Keratinocyte (primary cell): Measurements from ENCODE around the gene NMNAT1. TPM values are rescaled to one million over a fixed set of nuclear protein-coding genes. Genes with fewer than 3 reads are reported as not detected.

Experiments used
- DNase-seq: peaks from one replicate; pipeline ENCODE4 v3.0.0-alpha.2; 2011; ENCODE audit warnings: low read depth, missing footprints, low spot score
- FAIRE-seq: peaks from 2 replicates; lab custom pipeline; 2011; peaks lifted over from hg19 to GRCh38; lab: Jason Lieb, UNC
- H2AFZ ChIP-seq: 2 replicates; pipeline ENCODE4 v1.6.0; 2012; ENCODE audit warnings: low read length, control low read depth, inconsistent platforms; ENCODE audit not compliant: control insufficient read depth
- H3K27ac ChIP-seq: 2 replicates; pipeline ENCODE4 v1.5.1; 2011; ENCODE audit warnings: low read length; ENCODE audit not compliant: control insufficient read depth, insufficient read depth
- H3K27me3 ChIP-seq: 3 replicates; pipeline ENCODE4 v1.6.0; 2011; ENCODE audit warnings: low read length; ENCODE audit not compliant: control insufficient read depth, insufficient read depth; ENCODE audit errors: extremely low read depth
- H3K36me3 ChIP-seq, 2 experiments: 2 replicates in 1 of 2; 3 replicates in 1 of 2; pipeline ENCODE4 v1.5.1; 2011; ENCODE audit warnings: low read length in 2 of 2, mild to moderate bottlenecking in 1 of 2; ENCODE audit not compliant: control insufficient read depth in 2 of 2, insufficient read depth in 2 of 2; ENCODE audit errors: extremely low read depth in 1 of 2
- H3K4me1 ChIP-seq: 3 replicates; pipeline ENCODE4 v1.5.1; 2011; ENCODE audit warnings: low read length; ENCODE audit not compliant: control insufficient read depth, insufficient read depth; ENCODE audit errors: extremely low read depth
- H3K4me2 ChIP-seq: 3 replicates; pipeline ENCODE4 v1.6.0; 2011; ENCODE audit warnings: low read depth, low read length; ENCODE audit not compliant: control insufficient read depth, insufficient read depth; ENCODE audit errors: extremely low read depth
- H3K4me3 ChIP-seq, 3 experiments: fragments of 200-600 bp in 1 of 3; sonication (generic) in 1 of 3; 2 replicates in 2 of 3; 3 replicates in 1 of 3; pipeline ENCODE4 v1.5.1; 2011 to 2016; ENCODE audit warnings: low read length in 3 of 3, mild to moderate bottlenecking in 3 of 3, control low read depth in 2 of 3, inconsistent platforms in 1 of 3, low read depth in 1 of 3, mixed read lengths in 1 of 3, mixed run types in 1 of 3, moderate library complexity in 1 of 3; ENCODE audit not compliant: control insufficient read depth in 2 of 3, insufficient read depth in 2 of 3; ENCODE audit errors: extremely low read depth in 1 of 3
- H3K79me2 ChIP-seq: 2 replicates; pipeline ENCODE4 v1.6.0; 2012; ENCODE audit warnings: low read length; ENCODE audit not compliant: control insufficient read depth, insufficient read depth
- H3K9ac ChIP-seq: 3 replicates; pipeline ENCODE4 v1.6.0; 2011; ENCODE audit warnings: low read length; ENCODE audit not compliant: control insufficient read depth, insufficient read depth; ENCODE audit errors: extremely low read depth
- H3K9me1 ChIP-seq: 3 replicates; pipeline ENCODE4 v1.6.0; 2011; ENCODE audit warnings: low read length; ENCODE audit not compliant: control insufficient read depth, insufficient read depth; ENCODE audit errors: extremely low read depth
- H3K9me3 ChIP-seq: 2 replicates; pipeline ENCODE4 v1.5.1; 2012; ENCODE audit warnings: low read depth, low read length; ENCODE audit not compliant: control insufficient read depth
- H4K20me1 ChIP-seq: 3 replicates; pipeline ENCODE4 v1.6.0; 2011; ENCODE audit warnings: low read length; ENCODE audit not compliant: control insufficient read depth, insufficient read depth; ENCODE audit errors: extremely low read depth
- EZH2 ChIP-seq: IDR thresholded peaks from one replicate; pipeline ENCODE4 v1.6.1; 2012; ENCODE audit warnings: inconsistent platforms, mild to moderate bottlenecking, low read length, moderate library complexity
- dilution Hi-C: fragments of 300-500 bp; cut with MboI; formaldehyde crosslinking; loops from one replicate; pipeline ENCODE4 v1.7.0; 2020; ENCODE audit warnings: low sequenced_read_pairs; ENCODE audit not compliant: extremely low pct_ligation_motif_present
- polyA minus RNA-seq, 3 experiments: library from RNA; depleted of rRNA, polyadenylated mRNA; stranded (reverse); fragments of >200 nt; gene quantifications; 1 replicate in 1 of 3; 2 replicates in 1 of 3; 3 replicates in 1 of 3; pipeline ENCODE4 v1.2.3, GENCODE V29; 2011
- polyA plus RNA-seq, 5 experiments: library from polyadenylated mRNA; depleted of rRNA in 3 of 5; stranded (reverse) in 3 of 5; stranded (forward) in 1 of 5; unstranded in 1 of 5; fragments of >200 nt; gene quantifications; 1 replicate in 1 of 5; 2 replicates in 3 of 5; 3 replicates in 1 of 5; pipeline versions ENCODE4 v1.2.1 to v1.2.3, GENCODE V29; 2011 to 2012; ENCODE audit warnings: missing spikeins in 2 of 5, low read depth in 1 of 5, low replicate concordance in 1 of 5
- TF ChIP-seq, protein P1 (sequence below), 3 experiments: IDR thresholded peaks in 1 of 3; conservative IDR thresholded peaks in 1 of 3; optimal IDR thresholded peaks in 1 of 3; 2 replicates in 2 of 3; 3 replicates in 1 of 3; pipeline versions ENCODE3 to v1.5.1; 2011; ENCODE audit warnings: low read length in 3 of 3, mild to moderate bottlenecking in 3 of 3, moderate library complexity in 2 of 3, control low read depth in 1 of 3, inconsistent platforms in 1 of 3; ENCODE audit not compliant: insufficient read depth in 2 of 3; ENCODE audit errors: extremely low read depth in 1 of 3

The NMNAT1 gene
- polyA plus RNA-seq, result 11.7 to 16.3 TPM (median 16.2 TPM) in 3 replicates
- polyA plus RNA-seq (2011; ENCODE audit: low read depth), result 7.0 TPM
- polyA plus RNA-seq (2011; cell fraction: cytosol; rRNA removed), result 11.5 and 18.5 TPM in 2 replicates
- 13.6 and 14.4 TPM in 2 replicates for polyA plus RNA-seq (2011; cell fraction: nucleus; rRNA removed)
- 10.8 and 11.9 TPM in 2 replicates for polyA plus RNA-seq (2012; ENCODE audit: low replicate concordance)
- polyA minus RNA-seq, result 5.8 to 9.3 TPM (median 7.4 TPM) in 3 replicates
- polyA minus RNA-seq (2011; cell fraction: cytosol; rRNA and poly(A)+ RNA removed), result 10.0 TPM
- 8.1 and 17.9 TPM in 2 replicates for polyA minus RNA-seq (2011; cell fraction: nucleus; rRNA and poly(A)+ RNA removed)

DNA sequence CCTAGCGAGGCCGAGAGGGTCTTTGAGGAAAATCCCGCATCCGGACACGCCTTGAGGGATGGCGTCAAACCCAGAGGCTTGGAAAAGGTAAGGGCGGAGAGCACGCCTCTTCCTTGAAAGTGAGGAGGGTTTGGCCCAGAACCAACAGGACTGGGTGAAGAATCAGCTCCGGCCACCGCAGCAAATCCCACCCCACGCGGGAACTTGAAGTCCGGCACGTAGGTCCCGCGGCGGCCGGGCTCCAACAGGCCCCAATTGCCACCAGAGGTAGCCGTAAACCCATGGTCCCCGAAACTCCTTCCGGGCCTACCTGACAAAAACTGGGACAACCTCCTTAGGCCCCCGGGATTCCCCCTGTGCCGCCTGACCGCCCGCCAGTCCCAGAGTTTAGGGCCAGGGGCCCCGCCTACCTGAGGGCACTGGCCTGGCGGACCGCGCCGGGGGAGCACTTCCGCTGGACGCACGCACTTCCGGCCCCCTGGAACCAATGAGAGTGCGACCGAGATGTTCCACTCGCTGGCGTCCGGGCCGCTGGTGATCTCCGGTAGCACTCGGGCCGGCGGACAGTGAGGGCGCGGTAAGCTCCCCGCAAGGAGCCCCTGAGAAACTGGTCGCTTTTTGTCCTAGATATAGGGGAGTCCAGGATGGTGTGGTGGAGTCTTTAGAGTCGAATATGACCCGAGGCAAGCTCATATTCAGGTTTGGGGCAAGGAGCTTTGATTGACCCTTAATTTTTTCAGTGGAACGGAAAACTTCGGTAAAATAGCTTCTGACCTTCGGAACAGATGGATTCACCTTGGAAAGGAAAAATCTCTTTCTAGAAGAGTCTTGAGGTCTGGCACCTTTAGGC lies at the start of gene NMNAT1, which contains the start of gene LZIC:
NMNAT1 (plus strand) TSS at position 537 of the 850 bp plus-strand sequence. CDS start 28,599 bp downstream, outside the sequence.
LZIC (minus strand) TSS at position 453 of the 850 bp plus-strand sequence. CDS start 6,772 bp downstream, outside the sequence.
- DNase-seq, result peak; percentile 68
- Histone ChIP-seq H3K9ac (peak within 1 kb of the TSS; percentile 94), H3K79me2 (peaks cover 14% of the 10 kb centered on the region), H3K9me3 (no peaks in the 10 kb centered on the region), H3K4me3 (peak within 1 kb of the TSS; percentile 70 to 98 (median 77)), H4K20me1 (no peaks in the 10 kb centered on the region), H3K4me1 (peaks cover 9% of the 10 kb centered on the region), H2AFZ (peak within 1 kb of the TSS; percentile 81), H3K27me3 (no peaks in the 10 kb centered on the region), H3K36me3 (peaks cover 3 to 5% of the 10 kb centered on the region in 2 experiments), H3K4me2 (peak within 1 kb of the TSS; percentile 83), H3K27ac (peak within 1 kb of the TSS; percentile 92), H3K9me1 (no peaks in the 10 kb centered on the region)
- TF ChIP-seq, protein P1, sequence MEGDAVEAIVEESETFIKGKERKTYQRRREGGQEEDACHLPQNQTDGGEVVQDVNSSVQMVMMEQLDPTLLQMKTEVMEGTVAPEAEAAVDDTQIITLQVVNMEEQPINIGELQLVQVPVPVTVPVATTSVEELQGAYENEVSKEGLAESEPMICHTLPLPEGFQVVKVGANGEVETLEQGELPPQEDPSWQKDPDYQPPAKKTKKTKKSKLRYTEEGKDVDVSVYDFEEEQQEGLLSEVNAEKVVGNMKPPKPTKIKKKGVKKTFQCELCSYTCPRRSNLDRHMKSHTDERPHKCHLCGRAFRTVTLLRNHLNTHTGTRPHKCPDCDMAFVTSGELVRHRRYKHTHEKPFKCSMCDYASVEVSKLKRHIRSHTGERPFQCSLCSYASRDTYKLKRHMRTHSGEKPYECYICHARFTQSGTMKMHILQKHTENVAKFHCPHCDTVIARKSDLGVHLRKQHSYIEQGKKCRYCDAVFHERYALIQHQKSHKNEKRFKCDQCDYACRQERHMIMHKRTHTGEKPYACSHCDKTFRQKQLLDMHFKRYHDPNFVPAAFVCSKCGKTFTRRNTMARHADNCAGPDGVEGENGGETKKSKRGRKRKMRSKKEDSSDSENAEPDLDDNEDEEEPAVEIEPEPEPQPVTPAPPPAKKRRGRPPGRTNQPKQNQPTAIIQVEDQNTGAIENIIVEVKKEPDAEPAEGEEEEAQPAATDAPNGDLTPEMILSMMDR (optimal IDR thresholded peaks at IDR 0.05 in 1 of 3, IDR thresholded peaks at IDR 0.05 in 1 of 3, conservative IDR thresholded peaks at IDR 0.05 in 1 of 3; ENCODE audit: extremely low read depth in 1 of 3, insufficient read depth in 2 of 3, low read length in 3 of 3), result no peak
- TF ChIP-seq EZH2, result no peak
- dilution Hi-C loops, result no loop called here
- peak; percentile 29 for FAIRE-seq

DNA sequence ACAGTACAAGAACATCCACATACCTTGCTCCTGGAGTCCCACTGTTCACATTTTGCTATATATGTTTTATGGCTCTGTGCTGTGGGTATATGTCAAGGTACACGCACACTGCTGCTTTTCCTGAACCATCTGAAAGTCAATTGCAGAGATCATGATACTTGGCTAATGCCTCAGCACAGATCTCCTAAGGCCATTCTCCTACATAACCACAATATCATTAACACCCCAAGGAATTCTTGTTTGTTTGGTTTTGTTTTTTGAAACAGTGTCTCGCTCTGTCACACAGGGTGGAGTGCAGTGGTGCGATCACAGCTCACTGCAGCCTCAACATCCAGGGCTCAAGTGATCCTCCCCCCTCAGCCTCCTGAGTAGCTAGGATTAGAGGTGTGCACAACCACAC lies 49.2 kb upstream of the NMNAT1 start:
- H2AFZ ChIP-seq, result no peak overlapping the region
- H3K79me2 ChIP-seq, result peaks cover 13% of the 10 kb centered on the region
- FAIRE-seq (peak; percentile 49), DNase-seq (no peak)
- H3K9me3 ChIP-seq, result no peaks in the 10 kb centered on the region
- H3K9ac ChIP-seq, result peak overlapping the region; percentile 71
- H3K27ac ChIP-seq, result peak overlapping the region; percentile 96
- no peaks in the 10 kb centered on the region for H4K20me1 ChIP-seq
- dilution Hi-C loops, result loop anchor here (25.0 kb wide), 1 partner anchor 107 kb away; no protein-coding TSS in a partner anchor
- H3K27me3 ChIP-seq, result no peaks in the 10 kb centered on the region
- peaks cover 3% of the 10 kb centered on the region for H3K9me1 ChIP-seq
- H3K4me2 ChIP-seq, result peak overlapping the region; percentile 94
- TF ChIP-seq, protein P1 (optimal IDR thresholded peaks at IDR 0.05 in 1 of 3, IDR thresholded peaks at IDR 0.05 in 1 of 3, conservative IDR thresholded peaks at IDR 0.05 in 1 of 3; ENCODE audit: extremely low read depth in 1 of 3, insufficient read depth in 2 of 3, low read length in 3 of 3), result no peak
- no peak for TF ChIP-seq EZH2
- H3K4me1 ChIP-seq, result peaks cover 57% of the 10 kb centered on the region
- H3K36me3 ChIP-seq, result peaks cover 2 to 8% of the 10 kb centered on the region in 2 experiments
- H3K4me3 ChIP-seq, result peak overlapping the region in 2 of 3 experiments; percentile 59 to 68
